Body of pancreas (tissue), 4 donors: ENCODE measurements around the gene ASXL3.

Experiments used
- CTCF ChIP-seq, 7 experiments: fragments of 450-650 bp in 4 of 7; fragments of 200-600 bp in 3 of 7; sonication (generic) in 3 of 7; IDR thresholded peaks; one replicate each; pipeline ENCODE4 v1.5.1; 2016 to 2019; ENCODE audit warnings: antibody characterized with exemption in 7 of 7
- POLR2A ChIP-seq, 3 donors: fragments of 450-650 bp; IDR thresholded peaks; one replicate each; pipeline ENCODE4 v1.6.1; 2016; ENCODE audit warnings: antibody characterized with exemption in 3 of 3, mild to moderate bottlenecking in 2 of 3

GRCh38 chr18:33577685-33578517, at the start of gene ASXL3:
- TF ChIP-seq POLR2A (IDR thresholded peaks at IDR 0.05) (peak in 2 of 3 donors; percentile 36), CTCF (IDR thresholded peaks at IDR 0.05) (no peak)
